ENCODE results near the gene C10orf90.

Gene C10orf90

GRCh38 chr10:126580873-126581647 is 89.4 kb downstream of the C10orf90 start:
- TF ChIP-seq RARB (CRISPR knock-in tag; IDR thresholded peaks at IDR 0.05) (no peak), ZNF8 (CRISPR knock-in tag; IDR thresholded peaks at IDR 0.05) (no peak), ESRRG (CRISPR knock-in tag; IDR thresholded peaks at IDR 0.05) (no peak), CSDC2 (CRISPR knock-in tag; IDR thresholded peaks at IDR 0.05) (no peak), PPARA (CRISPR knock-in tag; IDR thresholded peaks at IDR 0.05; ENCODE audit: borderline replicate concordance) (no peak)
- TF ChIP-seq, protein P1, sequence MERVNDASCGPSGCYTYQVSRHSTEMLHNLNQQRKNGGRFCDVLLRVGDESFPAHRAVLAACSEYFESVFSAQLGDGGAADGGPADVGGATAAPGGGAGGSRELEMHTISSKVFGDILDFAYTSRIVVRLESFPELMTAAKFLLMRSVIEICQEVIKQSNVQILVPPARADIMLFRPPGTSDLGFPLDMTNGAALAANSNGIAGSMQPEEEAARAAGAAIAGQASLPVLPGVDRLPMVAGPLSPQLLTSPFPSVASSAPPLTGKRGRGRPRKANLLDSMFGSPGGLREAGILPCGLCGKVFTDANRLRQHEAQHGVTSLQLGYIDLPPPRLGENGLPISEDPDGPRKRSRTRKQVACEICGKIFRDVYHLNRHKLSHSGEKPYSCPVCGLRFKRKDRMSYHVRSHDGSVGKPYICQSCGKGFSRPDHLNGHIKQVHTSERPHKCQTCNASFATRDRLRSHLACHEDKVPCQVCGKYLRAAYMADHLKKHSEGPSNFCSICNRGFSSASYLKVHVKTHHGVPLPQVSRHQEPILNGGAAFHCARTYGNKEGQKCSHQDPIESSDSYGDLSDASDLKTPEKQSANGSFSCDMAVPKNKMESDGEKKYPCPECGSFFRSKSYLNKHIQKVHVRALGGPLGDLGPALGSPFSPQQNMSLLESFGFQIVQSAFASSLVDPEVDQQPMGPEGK (CRISPR knock-in tag; IDR thresholded peaks at IDR 0.05; ENCODE audit: borderline replicate concordance): no peak
- TF ChIP-seq, protein P2, sequence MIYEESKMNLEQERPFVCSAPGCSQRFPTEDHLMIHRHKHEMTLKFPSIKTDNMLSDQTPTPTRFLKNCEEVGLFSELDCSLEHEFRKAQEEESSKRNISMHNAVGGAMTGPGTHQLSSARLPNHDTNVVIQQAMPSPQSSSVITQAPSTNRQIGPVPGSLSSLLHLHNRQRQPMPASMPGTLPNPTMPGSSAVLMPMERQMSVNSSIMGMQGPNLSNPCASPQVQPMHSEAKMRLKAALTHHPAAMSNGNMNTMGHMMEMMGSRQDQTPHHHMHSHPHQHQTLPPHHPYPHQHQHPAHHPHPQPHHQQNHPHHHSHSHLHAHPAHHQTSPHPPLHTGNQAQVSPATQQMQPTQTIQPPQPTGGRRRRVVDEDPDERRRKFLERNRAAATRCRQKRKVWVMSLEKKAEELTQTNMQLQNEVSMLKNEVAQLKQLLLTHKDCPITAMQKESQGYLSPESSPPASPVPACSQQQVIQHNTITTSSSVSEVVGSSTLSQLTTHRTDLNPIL (CRISPR knock-in tag; IDR thresholded peaks at IDR 0.05; ENCODE audit: low read depth): no peak
- ATAC-seq: no peak

GRCh38 chr10:126576336-126576735 is 94.2 kb downstream of the C10orf90 start:
- TF ChIP-seq ARNTL (CRISPR knock-in tag; IDR thresholded peaks at IDR 0.05; ENCODE audit: borderline replicate concordance, low read depth) (no peak), SNAI2 (CRISPR knock-in tag; IDR thresholded peaks at IDR 0.05) (no peak), ZNF8 (CRISPR knock-in tag; IDR thresholded peaks at IDR 0.05) (no peak), ZNF70 (CRISPR knock-in tag; IDR thresholded peaks at IDR 0.05) (no peak), CSRNP3 (CRISPR knock-in tag; IDR thresholded peaks at IDR 0.05) (no peak), BACH2 (CRISPR knock-in tag; IDR thresholded peaks at IDR 0.05; ENCODE audit: borderline replicate concordance) (no peak), TOX (CRISPR knock-in tag; IDR thresholded peaks at IDR 0.05; ENCODE audit: borderline replicate concordance) (no peak), RARB (CRISPR knock-in tag; IDR thresholded peaks at IDR 0.05) (no peak), ZC3H10 (CRISPR knock-in tag; IDR thresholded peaks at IDR 0.05) (no peak), ISL1 (CRISPR knock-in tag; IDR thresholded peaks at IDR 0.05) (no peak), TCF4 (CRISPR knock-in tag; IDR thresholded peaks at IDR 0.05; ENCODE audit: borderline replicate concordance) (no peak), ZNF565 (CRISPR knock-in tag; conservative IDR thresholded peaks at IDR 0.05; ENCODE audit: low read depth) (no peak)
- TF ChIP-seq, protein P2 (CRISPR knock-in tag; IDR thresholded peaks at IDR 0.05; ENCODE audit: low read depth): no peak
- ATAC-seq: no peak

- ATAC-seq: no peak
- TF ChIP-seq, protein P1 (CRISPR knock-in tag; IDR thresholded peaks at IDR 0.05; ENCODE audit: borderline replicate concordance): no peak
- TF ChIP-seq TOX (CRISPR knock-in tag; IDR thresholded peaks at IDR 0.05; ENCODE audit: borderline replicate concordance): no peak
- no peak for TF ChIP-seq TSHZ2 (CRISPR knock-in tag; IDR thresholded peaks at IDR 0.05)
- no peak for TF ChIP-seq ZFP3 (CRISPR knock-in tag; IDR thresholded peaks at IDR 0.05)
- no peak for TF ChIP-seq RARB (CRISPR knock-in tag; IDR thresholded peaks at IDR 0.05)
- no peak for TF ChIP-seq GLIS3 (CRISPR knock-in tag; IDR thresholded peaks at IDR 0.05)
- no peak for TF ChIP-seq ZNF565 (CRISPR knock-in tag; conservative IDR thresholded peaks at IDR 0.05; ENCODE audit: low read depth)
- no peak for TF ChIP-seq TCF4 (CRISPR knock-in tag; IDR thresholded peaks at IDR 0.05; ENCODE audit: borderline replicate concordance)
- no peak for TF ChIP-seq SNAI2 (CRISPR knock-in tag; IDR thresholded peaks at IDR 0.05)
- TF ChIP-seq ZNF70 (CRISPR knock-in tag; IDR thresholded peaks at IDR 0.05): no peak
- TF ChIP-seq ZFP30 (CRISPR knock-in tag; IDR thresholded peaks at IDR 0.05): no peak
- TF ChIP-seq BACH2 (CRISPR knock-in tag; IDR thresholded peaks at IDR 0.05; ENCODE audit: borderline replicate concordance): no peak
- no peak for TF ChIP-seq ISL1 (CRISPR knock-in tag; IDR thresholded peaks at IDR 0.05)
- TF ChIP-seq ESRRG (CRISPR knock-in tag; IDR thresholded peaks at IDR 0.05): no peak
- no peak for TF ChIP-seq PPARA (CRISPR knock-in tag; IDR thresholded peaks at IDR 0.05; ENCODE audit: borderline replicate concordance)
- no peak for TF ChIP-seq CSDC2 (CRISPR knock-in tag; IDR thresholded peaks at IDR 0.05)
- no peak for TF ChIP-seq ZC3H10 (CRISPR knock-in tag; IDR thresholded peaks at IDR 0.05)
- TF ChIP-seq ARNTL (CRISPR knock-in tag; IDR thresholded peaks at IDR 0.05; ENCODE audit: borderline replicate concordance, low read depth): no peak
Observed at GRCh38 chr10:126570621-126571602, 99.6 kb downstream of the C10orf90 start.
